ENCODE measurements around the gene PDK2.

DNA sequence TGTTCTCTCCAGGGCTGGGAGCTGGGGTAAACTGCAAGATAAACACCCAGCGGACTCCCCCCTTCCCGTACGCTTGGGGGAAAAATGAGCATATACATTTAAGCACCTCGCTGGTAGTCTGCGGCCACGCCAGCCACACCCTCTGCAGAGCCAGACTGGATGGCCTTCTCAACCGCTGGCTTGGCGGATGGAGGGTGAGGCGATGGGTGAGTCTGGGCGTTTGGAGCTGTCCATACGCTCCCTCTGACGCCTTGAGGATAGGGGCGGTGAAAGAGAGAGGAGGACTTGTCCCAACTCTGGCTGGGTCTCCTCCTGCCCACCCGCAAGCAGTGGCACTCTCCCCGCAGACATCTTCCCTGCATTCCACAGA is 38.2 kb upstream of the PDK2 start:
- TF ChIP-seq, protein P1, sequence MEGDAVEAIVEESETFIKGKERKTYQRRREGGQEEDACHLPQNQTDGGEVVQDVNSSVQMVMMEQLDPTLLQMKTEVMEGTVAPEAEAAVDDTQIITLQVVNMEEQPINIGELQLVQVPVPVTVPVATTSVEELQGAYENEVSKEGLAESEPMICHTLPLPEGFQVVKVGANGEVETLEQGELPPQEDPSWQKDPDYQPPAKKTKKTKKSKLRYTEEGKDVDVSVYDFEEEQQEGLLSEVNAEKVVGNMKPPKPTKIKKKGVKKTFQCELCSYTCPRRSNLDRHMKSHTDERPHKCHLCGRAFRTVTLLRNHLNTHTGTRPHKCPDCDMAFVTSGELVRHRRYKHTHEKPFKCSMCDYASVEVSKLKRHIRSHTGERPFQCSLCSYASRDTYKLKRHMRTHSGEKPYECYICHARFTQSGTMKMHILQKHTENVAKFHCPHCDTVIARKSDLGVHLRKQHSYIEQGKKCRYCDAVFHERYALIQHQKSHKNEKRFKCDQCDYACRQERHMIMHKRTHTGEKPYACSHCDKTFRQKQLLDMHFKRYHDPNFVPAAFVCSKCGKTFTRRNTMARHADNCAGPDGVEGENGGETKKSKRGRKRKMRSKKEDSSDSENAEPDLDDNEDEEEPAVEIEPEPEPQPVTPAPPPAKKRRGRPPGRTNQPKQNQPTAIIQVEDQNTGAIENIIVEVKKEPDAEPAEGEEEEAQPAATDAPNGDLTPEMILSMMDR (IDR thresholded peaks at IDR 0.05; ENCODE audit: low read depth, low read length, poor library complexity, severe bottlenecking) = no peak
- TF ChIP-seq EZH2phosphoT487 (IDR thresholded peaks at IDR 0.05; ENCODE audit: borderline replicate concordance, low read length) = no peak
